CD4-positive, alpha-beta T cell treated with Interleukin-17A for 4 hours (primary cell): ENCODE results near the gene LRRC51.
"Not testable (repeated sequence)": the region's sequence is repeated elsewhere in the genome, so short reads cannot be mapped to it uniquely, and the experiment has no call there.

ENCODE experiments used
- DNase-seq: peaks from one replicate; pipeline ENCODE4 v3.0.0-alpha.2; 2020; ENCODE audit warnings: mixed read lengths

Gene LRRC51

DNA sequence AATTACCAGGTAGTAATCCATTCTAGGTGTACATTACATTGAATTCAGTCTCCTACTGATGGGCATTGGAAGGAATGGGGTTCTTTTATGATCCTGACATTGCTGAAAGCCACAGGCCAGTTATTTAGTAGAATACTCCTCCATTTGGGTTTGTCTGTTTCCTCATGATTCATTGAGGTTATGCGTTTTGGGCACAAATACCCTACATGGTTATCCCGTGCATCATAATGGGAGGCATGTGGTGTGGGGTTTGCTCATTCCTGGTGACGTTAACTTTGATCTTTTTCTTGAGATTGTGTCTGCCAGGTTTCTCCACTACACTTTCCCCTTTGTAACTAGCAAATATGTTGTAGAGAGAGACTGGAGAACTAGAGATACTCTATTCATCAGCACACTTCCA is 60.4 kb downstream of the LRRC51 start:
- DNase-seq, result no peak

DNA sequence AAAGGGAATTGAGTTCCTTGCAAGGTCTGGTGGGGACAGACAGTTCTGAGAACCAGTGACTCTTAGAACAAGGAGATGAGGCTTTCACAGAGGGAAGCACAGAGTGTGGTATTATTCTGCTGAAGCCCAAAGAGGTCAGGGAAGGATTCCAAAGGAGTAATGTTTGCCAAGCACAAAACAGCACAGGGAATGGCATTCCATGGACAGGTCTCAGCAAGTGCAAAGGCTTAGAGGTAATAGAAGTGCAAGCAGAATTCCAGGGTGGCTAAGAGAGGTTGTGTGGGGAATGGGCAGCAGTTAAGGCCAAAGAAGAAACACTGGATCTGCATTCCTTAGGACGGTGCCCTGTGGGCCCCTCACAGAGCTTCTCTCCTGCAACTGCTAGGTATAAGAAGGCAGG is 61.4 kb downstream of the LRRC51 start:
- DNase-seq, result not testable (repeated sequence)

DNA sequence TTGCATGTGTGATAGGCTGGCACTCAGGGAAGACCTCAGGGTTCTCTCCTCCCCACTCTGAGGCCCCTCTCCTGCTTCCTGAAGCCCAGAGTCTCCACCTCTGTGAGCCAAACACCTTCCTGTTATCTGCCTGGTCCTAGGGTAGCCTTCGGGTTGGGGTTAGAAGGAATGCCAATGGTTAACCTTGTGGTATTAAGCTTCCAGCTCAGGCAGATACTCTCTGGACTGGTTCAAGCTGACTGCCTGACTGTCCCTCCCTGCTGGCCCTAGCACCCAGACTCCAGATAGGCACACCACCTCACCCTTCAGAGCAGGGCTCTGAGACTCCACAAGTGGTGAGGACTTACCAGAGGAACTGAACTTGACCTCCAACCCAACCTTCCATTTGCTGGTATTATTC is 61.9 kb downstream of the LRRC51 start:
- not testable (repeated sequence) for DNase-seq

DNA sequence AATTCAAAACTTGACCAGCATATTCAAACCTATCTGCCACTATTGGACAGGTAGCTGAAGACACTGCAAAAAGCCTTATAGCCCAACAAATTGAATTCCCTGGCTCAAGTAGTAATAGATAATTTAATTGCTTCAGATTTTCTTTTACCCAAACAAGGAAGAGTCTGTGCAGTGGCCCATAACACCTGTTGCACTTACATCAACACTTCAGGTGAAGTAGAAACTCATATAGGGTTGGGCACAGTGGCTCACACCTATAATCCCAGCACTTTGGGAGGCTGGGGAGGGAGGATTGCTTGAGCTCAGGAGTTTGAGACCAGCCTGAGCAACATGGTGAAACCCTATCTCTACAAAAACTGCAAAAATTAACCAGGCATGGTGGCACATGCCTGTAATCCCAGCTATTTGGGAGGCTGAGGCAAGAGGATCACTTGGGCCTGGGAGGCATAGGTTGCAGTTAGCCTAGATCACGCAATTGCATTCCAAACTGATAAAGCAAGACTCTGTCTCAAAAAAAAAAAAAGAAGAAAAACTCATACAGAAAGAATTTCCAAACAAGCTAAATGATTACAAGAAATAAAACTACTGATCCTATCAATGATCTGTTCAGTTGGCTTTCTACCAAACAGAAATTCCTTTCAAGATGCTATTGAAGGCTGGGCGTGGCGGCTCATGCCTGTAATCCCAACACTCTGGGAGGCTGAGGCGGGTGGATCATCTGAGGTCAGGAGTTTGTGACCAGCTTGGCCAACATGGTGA is 64.3 kb downstream of the LRRC51 start:
- no peak for DNase-seq
